Measurements from ENCODE around the gene LPAR5. TPM values are rescaled to one million over a fixed set of nuclear protein-coding genes. Genes with fewer than 3 reads are reported as not detected.

Gene LPAR5
- total RNA-seq, 1 experiment from 2014 or later, result 0.22 TPM

GRCh38 chr12:6653342-6653741 lies 17.6 kb upstream of the LPAR5 start:
- H3K18ac ChIP-seq (ENCODE audit: insufficient read length, low read depth, low read length), result no peak overlapping the region
- H3K27me3 Mint-ChIP-seq (ENCODE audit: low read depth), result no peaks in the 10 kb centered on the region
- H3K4ac ChIP-seq (ENCODE audit: low read depth, low read length), result no peak overlapping the region
- H3K79me2 ChIP-seq (ENCODE audit: insufficient read depth, low read length), result no peaks in the 10 kb centered on the region
- H3K4me1 Mint-ChIP-seq, result no peaks in the 10 kb centered on the region
- H3K9me3 ChIP-seq (ENCODE audit: control insufficient read depth, low read depth, low read length), result no peaks in the 10 kb centered on the region
- H3K27ac ChIP-seq (ENCODE audit: insufficient read length, low read depth, low read length), result no peak overlapping the region
- H3K36me3 Mint-ChIP-seq (ENCODE audit: insufficient read depth in 1 of 3, low read depth in 3 of 3), result peaks cover 14 to 62% (median 42%) of the 10 kb centered on the region in 3 experiments
- no peak overlapping the region for H4K5ac ChIP-seq (ENCODE audit: insufficient read length, low read depth, low read length)
- no CpG with 5 or more reads among the region's 1 CpG for WGBS (ENCODE audit: extremely low coverage, insufficient read length, low lambda C conversion rate)
- no peaks in the 10 kb centered on the region for H3K27me3 ChIP-seq (ENCODE audit: insufficient read depth, low read length)
- H3K4me1 ChIP-seq (ENCODE audit: insufficient read depth, low read length), result no peaks in the 10 kb centered on the region
- no peak overlapping the region for H3K4me3 Mint-ChIP-seq
- no peak overlapping the region for H3K23ac ChIP-seq (ENCODE audit: insufficient read length, low read depth, low read length)
- H3T11ph ChIP-seq (ENCODE audit: low read length), result no peak overlapping the region
- H2AK5ac ChIP-seq (ENCODE audit: insufficient read length, low read length), result no peak overlapping the region
- H3K4me2 ChIP-seq (ENCODE audit: insufficient read depth, insufficient read length, low read length), result no peak overlapping the region
- no peak overlapping the region for H2BK5ac ChIP-seq (ENCODE audit: insufficient read length, low read length)
- DNase-seq, result no peak
- no peak overlapping the region for H2AFZ ChIP-seq (ENCODE audit: low read length)
- H2BK15ac ChIP-seq (ENCODE audit: low read depth, low read length), result no peak overlapping the region
- H2BK120ac ChIP-seq (ENCODE audit: low read depth, low read length, poor library complexity, severe bottlenecking), result no peak overlapping the region
- no peaks in the 10 kb centered on the region for H3K23me2 ChIP-seq (ENCODE audit: insufficient read length, low read depth, low read length, poor library complexity, severe bottlenecking)
- no peaks in the 10 kb centered on the region for H4K20me1 ChIP-seq (ENCODE audit: control insufficient read depth, insufficient read depth, insufficient read length)
- no peaks in the 10 kb centered on the region for H3K9me3 Mint-ChIP-seq
- no peak overlapping the region for H3K9ac ChIP-seq (ENCODE audit: extremely low read depth, insufficient read length, low read length)
- TF ChIP-seq, protein P1, sequence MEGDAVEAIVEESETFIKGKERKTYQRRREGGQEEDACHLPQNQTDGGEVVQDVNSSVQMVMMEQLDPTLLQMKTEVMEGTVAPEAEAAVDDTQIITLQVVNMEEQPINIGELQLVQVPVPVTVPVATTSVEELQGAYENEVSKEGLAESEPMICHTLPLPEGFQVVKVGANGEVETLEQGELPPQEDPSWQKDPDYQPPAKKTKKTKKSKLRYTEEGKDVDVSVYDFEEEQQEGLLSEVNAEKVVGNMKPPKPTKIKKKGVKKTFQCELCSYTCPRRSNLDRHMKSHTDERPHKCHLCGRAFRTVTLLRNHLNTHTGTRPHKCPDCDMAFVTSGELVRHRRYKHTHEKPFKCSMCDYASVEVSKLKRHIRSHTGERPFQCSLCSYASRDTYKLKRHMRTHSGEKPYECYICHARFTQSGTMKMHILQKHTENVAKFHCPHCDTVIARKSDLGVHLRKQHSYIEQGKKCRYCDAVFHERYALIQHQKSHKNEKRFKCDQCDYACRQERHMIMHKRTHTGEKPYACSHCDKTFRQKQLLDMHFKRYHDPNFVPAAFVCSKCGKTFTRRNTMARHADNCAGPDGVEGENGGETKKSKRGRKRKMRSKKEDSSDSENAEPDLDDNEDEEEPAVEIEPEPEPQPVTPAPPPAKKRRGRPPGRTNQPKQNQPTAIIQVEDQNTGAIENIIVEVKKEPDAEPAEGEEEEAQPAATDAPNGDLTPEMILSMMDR (conservative IDR thresholded peaks at IDR 0.05), result no peak
- H4K8ac ChIP-seq (replicated peaks; ENCODE audit: insufficient read length, low read depth, low read length), result no peak overlapping the region
- no peaks in the 10 kb centered on the region for H3K79me1 ChIP-seq (ENCODE audit: insufficient read depth, low read depth, low read length, poor library complexity, severe bottlenecking)
- no peak overlapping the region for H2BK12ac ChIP-seq (ENCODE audit: insufficient read length, low read depth, low read length)
- H3K56ac ChIP-seq (ENCODE audit: insufficient read length, low read depth, low read length), result no peak overlapping the region
- no peak overlapping the region for H2BK20ac ChIP-seq (ENCODE audit: low read depth, low read length, poor library complexity, severe bottlenecking)
- H3K27ac Mint-ChIP-seq, result no peak overlapping the region
- H3K14ac ChIP-seq (ENCODE audit: insufficient read depth, low read length), result no peak overlapping the region
- H4K91ac ChIP-seq (ENCODE audit: insufficient read length, low read depth, low read length), result no peak overlapping the region

Measured in H9 (cell line).